SK-N-SH treated with all-trans-retinoic acid at 6 μM for 48 hours (cell line): Measurements from ENCODE around the gene SLC25A42.

ENCODE experiments used
- ATAC-seq: fragments of 200-7000 bp; cut with Tn5 transposase; 3 replicates; pipeline ENCODE4 v1.9.1; 2020; ENCODE audit warnings: mild to moderate bottlenecking, moderate library complexity
- ARNTL ChIP-seq: fragments of 450-650 bp; formaldehyde crosslinking; IDR thresholded peaks from 2 replicates; pipeline ENCODE4 v1.5.0; 2020; ENCODE audit warnings: low read depth, mild to moderate bottlenecking, moderate library complexity, borderline replicate concordance
- BACH2 ChIP-seq: fragments of 250-450 bp; sonication (Bioruptor Pico); IDR thresholded peaks from 2 replicates; pipeline ENCODE4 v1.9.0; 2021; ENCODE audit warnings: mild to moderate bottlenecking, borderline replicate concordance
- CSDC2 ChIP-seq: fragments of 250-450 bp; sonication (Bioruptor Pico); IDR thresholded peaks from 2 replicates; pipeline ENCODE4 v1.5.0; 2020; ENCODE audit warnings: mild to moderate bottlenecking, moderate library complexity
- GLIS3 ChIP-seq: fragments of 250-450 bp; sonication (Bioruptor Pico); IDR thresholded peaks from 2 replicates; pipeline ENCODE4 v1.5.0; 2020; ENCODE audit warnings: mild to moderate bottlenecking, moderate library complexity
- OSR1 ChIP-seq: fragments of 250-450 bp; sonication (Bioruptor Pico); IDR thresholded peaks from 2 replicates; pipeline ENCODE4 v1.8.0; 2022; ENCODE audit warnings: moderate library complexity, mild to moderate bottlenecking, inconsistent platforms
- POU6F1 ChIP-seq: fragments of 250-450 bp; sonication (Bioruptor Pico); IDR thresholded peaks from 2 replicates; pipeline ENCODE4 v1.8.0; 2021; ENCODE audit warnings: low read depth, mild to moderate bottlenecking, moderate library complexity, borderline replicate concordance
- PPARA ChIP-seq: fragments of 250-450 bp; sonication (Bioruptor Pico); IDR thresholded peaks from 2 replicates; pipeline ENCODE4 v1.5.0; 2020; ENCODE audit warnings: mild to moderate bottlenecking, borderline replicate concordance
- RARB ChIP-seq: fragments of 250-450 bp; sonication (Bioruptor Pico); IDR thresholded peaks from 2 replicates; pipeline ENCODE4 v1.8.0; 2021; ENCODE audit warnings: mild to moderate bottlenecking, moderate library complexity
- SNAI2 ChIP-seq: fragments of 250-450 bp; sonication (Bioruptor Pico); IDR thresholded peaks from 2 replicates; pipeline ENCODE4 v1.5.0; 2020; ENCODE audit warnings: mild to moderate bottlenecking, moderate library complexity
- TCF4 ChIP-seq: fragments of 250-450 bp; sonication (Bioruptor Pico); IDR thresholded peaks from 2 replicates; pipeline ENCODE4 v1.8.0; 2021; ENCODE audit warnings: mild to moderate bottlenecking, moderate library complexity, borderline replicate concordance
- TOX ChIP-seq: fragments of 250-450 bp; sonication (Bioruptor Pico); IDR thresholded peaks from 2 replicates; pipeline ENCODE4 v1.8.0; 2021; ENCODE audit warnings: mild to moderate bottlenecking, moderate library complexity, borderline replicate concordance
- TSHZ2 ChIP-seq: fragments of 250-450 bp; sonication (Bioruptor Pico); IDR thresholded peaks from 2 replicates; pipeline ENCODE4 v1.5.0; 2020; ENCODE audit warnings: mild to moderate bottlenecking, moderate library complexity
- ZC3H10 ChIP-seq: fragments of 250-450 bp; sonication (Bioruptor Pico); IDR thresholded peaks from 2 replicates; pipeline ENCODE4 v1.5.1; 2021; ENCODE audit warnings: mild to moderate bottlenecking, moderate library complexity
- ZFP3 ChIP-seq: fragments of 250-450 bp; sonication (Bioruptor Pico); IDR thresholded peaks from 2 replicates; pipeline ENCODE4 v1.5.0; 2020; ENCODE audit warnings: mild to moderate bottlenecking, moderate library complexity
- ZFP30 ChIP-seq: fragments of 450-650 bp; formaldehyde crosslinking; IDR thresholded peaks from 2 replicates; pipeline ENCODE4 v1.5.0; 2022; ENCODE audit warnings: mild to moderate bottlenecking, moderate library complexity
- ZNF565 ChIP-seq: fragments of 450-650 bp; formaldehyde crosslinking; conservative IDR thresholded peaks from 2 replicates; pipeline ENCODE4 v1.5.0; 2020; ENCODE audit warnings: low read depth, mild to moderate bottlenecking, moderate library complexity
- ZNF70 ChIP-seq: fragments of 450-650 bp; formaldehyde crosslinking; IDR thresholded peaks from 2 replicates; pipeline ENCODE4 v1.5.0; 2020; ENCODE audit warnings: mild to moderate bottlenecking, moderate library complexity
- TF ChIP-seq, protein P1 (sequence below): fragments of 250-450 bp; sonication (Bioruptor Pico); IDR thresholded peaks from 2 replicates; pipeline ENCODE4 v1.5.1; 2021; ENCODE audit warnings: mild to moderate bottlenecking, moderate library complexity
- TF ChIP-seq, protein P2 (sequence below): fragments of 250-450 bp; sonication (Bioruptor Pico); IDR thresholded peaks from 2 replicates; pipeline ENCODE4 v1.8.0; 2020; ENCODE audit warnings: mild to moderate bottlenecking, moderate library complexity, borderline replicate concordance
- TF ChIP-seq, protein P3 (sequence below): fragments of 250-450 bp; sonication (Bioruptor Pico); IDR thresholded peaks from 2 replicates; pipeline ENCODE4 v1.5.1; 2020; ENCODE audit warnings: low read depth, mild to moderate bottlenecking, moderate library complexity

Gene SLC25A42

DNA sequence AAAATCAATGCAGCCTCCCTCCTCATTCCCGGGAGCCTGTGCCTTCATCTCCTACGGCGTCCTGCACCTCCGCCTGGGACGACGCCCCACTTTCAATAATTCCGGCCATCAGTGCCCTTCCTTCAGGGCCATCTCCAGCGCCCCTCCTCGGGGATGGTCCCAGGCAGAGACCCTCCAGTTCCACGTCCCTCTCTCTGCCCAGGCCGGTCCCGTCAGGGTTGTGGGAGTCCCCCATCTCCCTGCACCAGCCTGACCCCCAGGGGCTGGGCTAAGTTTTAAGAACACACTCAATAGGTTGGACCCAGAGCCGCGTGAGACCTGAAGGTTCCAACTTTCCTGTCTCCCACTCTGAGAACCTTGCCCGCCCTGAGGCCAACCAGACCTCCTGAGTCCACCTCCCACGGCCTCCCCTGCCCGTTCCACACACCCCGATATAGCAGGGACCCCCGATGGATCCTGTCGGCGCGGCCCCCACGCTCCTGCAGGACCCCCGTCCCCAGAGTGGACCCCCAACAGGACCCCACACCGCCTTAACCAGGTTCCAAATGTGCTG lies 73.8 kb downstream of the SLC25A42 start:
- ATAC-seq, result peak; percentile 41
- TF ChIP-seq OSR1 (CRISPR knock-in tag), result no peak

GRCh38 chr19:19138109-19138981 lies 74.6 kb downstream of the SLC25A42 start, which contains the start of gene TMEM161A:
TSS of gene TMEM161A (minus strand) at chr19:19138478. CDS start at chr19:19138428, 50 bp downstream.
- TF ChIP-seq CSDC2 (CRISPR knock-in tag) (0 out of 2 replicates have a peak, but pooled peaks have one; percentile 18), SNAI2 (CRISPR knock-in tag) (no peak), RARB (CRISPR knock-in tag) (no peak)
- ATAC-seq, result peak; percentile 100

DNA sequence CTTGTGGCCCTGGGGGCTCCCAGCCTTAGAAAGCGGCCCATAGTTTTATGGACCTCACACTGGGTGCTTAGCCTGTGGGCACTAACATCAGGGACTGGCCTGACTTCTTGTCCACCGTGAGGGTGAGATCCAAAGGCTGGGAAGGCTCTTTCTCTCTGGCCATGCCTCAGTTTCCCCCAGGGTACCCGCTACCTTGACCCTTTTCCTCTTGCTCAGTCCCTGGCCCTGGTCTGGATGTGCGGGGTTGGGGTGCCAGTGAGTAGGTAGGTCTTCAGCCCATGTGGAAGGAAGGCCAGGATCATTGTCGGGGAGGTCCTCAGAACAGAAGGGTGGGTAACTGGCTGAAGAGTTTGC lies 76.1 kb downstream of the SLC25A42 start:
- TF ChIP-seq ZFP3, result no peak
- no peak for TF ChIP-seq ZNF70
- TF ChIP-seq TSHZ2, result no peak
- TF ChIP-seq BACH2 (CRISPR knock-in tag), result no peak
- TF ChIP-seq SNAI2 (CRISPR knock-in tag), result no peak
- no peak for TF ChIP-seq CSDC2 (CRISPR knock-in tag)
- TF ChIP-seq, protein P1, sequence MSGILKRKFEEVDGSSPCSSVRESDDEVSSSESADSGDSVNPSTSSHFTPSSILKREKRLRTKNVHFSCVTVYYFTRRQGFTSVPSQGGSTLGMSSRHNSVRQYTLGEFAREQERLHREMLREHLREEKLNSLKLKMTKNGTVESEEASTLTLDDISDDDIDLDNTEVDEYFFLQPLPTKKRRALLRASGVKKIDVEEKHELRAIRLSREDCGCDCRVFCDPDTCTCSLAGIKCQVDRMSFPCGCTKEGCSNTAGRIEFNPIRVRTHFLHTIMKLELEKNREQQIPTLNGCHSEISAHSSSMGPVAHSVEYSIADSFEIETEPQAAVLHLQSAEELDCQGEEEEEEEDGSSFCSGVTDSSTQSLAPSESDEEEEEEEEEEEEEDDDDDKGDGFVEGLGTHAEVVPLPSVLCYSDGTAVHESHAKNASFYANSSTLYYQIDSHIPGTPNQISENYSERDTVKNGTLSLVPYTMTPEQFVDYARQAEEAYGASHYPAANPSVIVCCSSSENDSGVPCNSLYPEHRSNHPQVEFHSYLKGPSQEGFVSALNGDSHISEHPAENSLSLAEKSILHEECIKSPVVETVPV, result no peak
- TF ChIP-seq ARNTL, result no peak
- TF ChIP-seq, protein P2, sequence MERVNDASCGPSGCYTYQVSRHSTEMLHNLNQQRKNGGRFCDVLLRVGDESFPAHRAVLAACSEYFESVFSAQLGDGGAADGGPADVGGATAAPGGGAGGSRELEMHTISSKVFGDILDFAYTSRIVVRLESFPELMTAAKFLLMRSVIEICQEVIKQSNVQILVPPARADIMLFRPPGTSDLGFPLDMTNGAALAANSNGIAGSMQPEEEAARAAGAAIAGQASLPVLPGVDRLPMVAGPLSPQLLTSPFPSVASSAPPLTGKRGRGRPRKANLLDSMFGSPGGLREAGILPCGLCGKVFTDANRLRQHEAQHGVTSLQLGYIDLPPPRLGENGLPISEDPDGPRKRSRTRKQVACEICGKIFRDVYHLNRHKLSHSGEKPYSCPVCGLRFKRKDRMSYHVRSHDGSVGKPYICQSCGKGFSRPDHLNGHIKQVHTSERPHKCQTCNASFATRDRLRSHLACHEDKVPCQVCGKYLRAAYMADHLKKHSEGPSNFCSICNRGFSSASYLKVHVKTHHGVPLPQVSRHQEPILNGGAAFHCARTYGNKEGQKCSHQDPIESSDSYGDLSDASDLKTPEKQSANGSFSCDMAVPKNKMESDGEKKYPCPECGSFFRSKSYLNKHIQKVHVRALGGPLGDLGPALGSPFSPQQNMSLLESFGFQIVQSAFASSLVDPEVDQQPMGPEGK (CRISPR knock-in tag), result no peak
- TF ChIP-seq ZC3H10 (CRISPR knock-in tag), result no peak
- no peak for TF ChIP-seq TOX (CRISPR knock-in tag)
- no peak for TF ChIP-seq TCF4 (CRISPR knock-in tag)
- TF ChIP-seq, protein P3, sequence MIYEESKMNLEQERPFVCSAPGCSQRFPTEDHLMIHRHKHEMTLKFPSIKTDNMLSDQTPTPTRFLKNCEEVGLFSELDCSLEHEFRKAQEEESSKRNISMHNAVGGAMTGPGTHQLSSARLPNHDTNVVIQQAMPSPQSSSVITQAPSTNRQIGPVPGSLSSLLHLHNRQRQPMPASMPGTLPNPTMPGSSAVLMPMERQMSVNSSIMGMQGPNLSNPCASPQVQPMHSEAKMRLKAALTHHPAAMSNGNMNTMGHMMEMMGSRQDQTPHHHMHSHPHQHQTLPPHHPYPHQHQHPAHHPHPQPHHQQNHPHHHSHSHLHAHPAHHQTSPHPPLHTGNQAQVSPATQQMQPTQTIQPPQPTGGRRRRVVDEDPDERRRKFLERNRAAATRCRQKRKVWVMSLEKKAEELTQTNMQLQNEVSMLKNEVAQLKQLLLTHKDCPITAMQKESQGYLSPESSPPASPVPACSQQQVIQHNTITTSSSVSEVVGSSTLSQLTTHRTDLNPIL (CRISPR knock-in tag), result no peak
- ATAC-seq, result no peak

DNA sequence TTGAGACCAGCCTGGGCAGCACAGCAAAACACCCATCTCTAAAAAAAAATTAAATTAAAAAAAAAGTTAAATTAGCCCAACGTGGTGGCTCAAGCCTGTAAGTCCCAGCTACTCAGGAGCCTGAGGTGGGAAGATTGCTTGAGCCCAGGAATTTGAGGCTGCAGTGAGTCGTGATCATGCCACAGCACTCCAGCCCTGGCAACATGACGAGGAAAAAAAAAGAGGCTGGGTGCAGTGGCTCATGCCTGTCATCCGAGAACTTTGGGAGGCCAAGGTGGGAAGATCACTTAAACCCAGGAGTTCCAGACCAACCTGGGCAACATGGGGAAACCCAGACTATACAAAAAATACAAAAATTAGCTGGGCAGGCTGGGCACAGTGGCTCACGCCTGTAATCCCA lies 76.7 kb downstream of the SLC25A42 start:
- TF ChIP-seq CSDC2 (CRISPR knock-in tag), result no peak
- peak; percentile 4; the same call in 1 of the 3 replicates for ATAC-seq

DNA sequence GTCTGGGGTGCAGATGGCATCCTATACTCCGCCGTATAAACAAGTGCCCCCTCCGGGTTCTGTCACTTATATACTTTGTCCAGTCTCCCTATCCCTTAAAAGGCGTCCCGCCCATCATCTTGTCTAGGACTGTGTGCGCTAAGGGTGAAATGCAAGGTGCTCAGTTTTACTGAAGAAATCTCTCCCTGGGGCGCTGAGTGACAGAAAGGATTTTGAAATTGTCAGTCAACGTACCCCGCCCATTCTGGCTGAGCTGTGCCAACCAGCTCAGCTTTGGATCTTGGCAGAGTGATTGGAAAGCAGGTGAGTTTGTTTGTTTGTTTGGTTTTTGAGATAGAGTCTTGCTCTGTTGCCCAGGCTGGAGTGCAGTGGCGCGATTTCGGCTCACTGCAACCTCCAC lies 78.6 kb downstream of the SLC25A42 start:
- TF ChIP-seq, protein P3 (CRISPR knock-in tag), result no peak
- TF ChIP-seq BACH2 (CRISPR knock-in tag) (no peak), ZNF565 (CRISPR knock-in tag) (no peak), TOX (CRISPR knock-in tag) (no peak), PPARA (CRISPR knock-in tag) (no peak), POU6F1 (no peak), ZFP3 (no peak), GLIS3 (CRISPR knock-in tag) (no peak), ZFP30 (CRISPR knock-in tag) (no peak)
- TF ChIP-seq, protein P2 (CRISPR knock-in tag), result no peak
- no peak for ATAC-seq
